ENCODE data around the gene ARL4D. TPM values are rescaled to one million over a fixed set of nuclear protein-coding genes. Genes with fewer than 3 reads are reported as not detected.
A peak's percentile ranks its signal among the peaks of the same experiment; 100 is the strongest.
"Not testable (repeated sequence)": the region's sequence is repeated elsewhere in the genome, so short reads cannot be mapped to it uniquely, and the experiment has no call there.

Gene ARL4D
- total RNA-seq, 1 donor from 2014 or later, result 17.2 TPM

DNA sequence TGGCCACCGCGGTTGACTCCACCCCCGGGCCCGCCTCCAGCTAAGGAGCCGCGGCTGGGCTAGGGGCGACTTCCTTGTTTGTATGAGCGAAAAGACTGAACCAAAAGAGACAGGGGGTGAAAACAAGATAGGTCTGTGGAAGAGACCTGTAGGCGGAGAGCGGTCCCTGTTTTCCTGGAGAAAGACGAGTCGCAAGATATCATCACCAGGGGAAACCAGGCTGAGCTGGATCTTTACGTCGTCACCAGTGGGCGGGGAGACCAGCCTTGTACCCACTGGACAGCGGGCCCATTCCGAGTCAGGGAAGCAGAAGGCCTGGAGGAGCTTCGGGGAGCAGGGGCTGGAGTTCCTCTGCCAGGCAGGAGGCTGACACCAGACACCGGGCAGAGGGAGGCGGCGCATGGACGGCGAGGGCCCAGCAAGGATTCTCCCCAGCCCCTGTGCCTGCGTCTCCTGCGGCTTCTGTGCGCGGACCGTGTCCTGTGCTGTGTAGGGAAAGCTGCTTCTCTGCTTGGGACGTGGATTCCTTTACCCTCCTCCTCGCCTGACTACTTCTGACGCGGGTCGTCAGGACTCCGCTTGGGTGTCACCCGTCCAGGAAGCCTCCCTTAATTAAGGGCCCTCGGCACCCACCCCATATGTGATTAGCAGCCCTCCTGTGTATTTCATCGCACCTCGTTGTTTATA is 10.3 kb upstream of the ARL4D start:
- Mint-ChIP-seq H3K27me3 (ENCODE audit: unreplicated experiment) (no peaks in the 10 kb centered on the region), H3K36me3 (ENCODE audit: unreplicated experiment) (no peaks in the 10 kb centered on the region), H3K27ac (ENCODE audit: unreplicated experiment) (peak overlapping the region; percentile 100), H3K9me3 (ENCODE audit: unreplicated experiment) (no peaks in the 10 kb centered on the region), H3K4me1 (ENCODE audit: unreplicated experiment) (peaks cover 11% of the 10 kb centered on the region), H3K4me3 (ENCODE audit: unreplicated experiment) (peak overlapping the region; percentile 84)
- TF ChIP-seq, protein P1, sequence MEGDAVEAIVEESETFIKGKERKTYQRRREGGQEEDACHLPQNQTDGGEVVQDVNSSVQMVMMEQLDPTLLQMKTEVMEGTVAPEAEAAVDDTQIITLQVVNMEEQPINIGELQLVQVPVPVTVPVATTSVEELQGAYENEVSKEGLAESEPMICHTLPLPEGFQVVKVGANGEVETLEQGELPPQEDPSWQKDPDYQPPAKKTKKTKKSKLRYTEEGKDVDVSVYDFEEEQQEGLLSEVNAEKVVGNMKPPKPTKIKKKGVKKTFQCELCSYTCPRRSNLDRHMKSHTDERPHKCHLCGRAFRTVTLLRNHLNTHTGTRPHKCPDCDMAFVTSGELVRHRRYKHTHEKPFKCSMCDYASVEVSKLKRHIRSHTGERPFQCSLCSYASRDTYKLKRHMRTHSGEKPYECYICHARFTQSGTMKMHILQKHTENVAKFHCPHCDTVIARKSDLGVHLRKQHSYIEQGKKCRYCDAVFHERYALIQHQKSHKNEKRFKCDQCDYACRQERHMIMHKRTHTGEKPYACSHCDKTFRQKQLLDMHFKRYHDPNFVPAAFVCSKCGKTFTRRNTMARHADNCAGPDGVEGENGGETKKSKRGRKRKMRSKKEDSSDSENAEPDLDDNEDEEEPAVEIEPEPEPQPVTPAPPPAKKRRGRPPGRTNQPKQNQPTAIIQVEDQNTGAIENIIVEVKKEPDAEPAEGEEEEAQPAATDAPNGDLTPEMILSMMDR (IDR thresholded peaks at IDR 0.05), result no peak
- DNase-seq (ENCODE audit: extremely low spot score, unreplicated experiment), result peak; percentile 97

DNA sequence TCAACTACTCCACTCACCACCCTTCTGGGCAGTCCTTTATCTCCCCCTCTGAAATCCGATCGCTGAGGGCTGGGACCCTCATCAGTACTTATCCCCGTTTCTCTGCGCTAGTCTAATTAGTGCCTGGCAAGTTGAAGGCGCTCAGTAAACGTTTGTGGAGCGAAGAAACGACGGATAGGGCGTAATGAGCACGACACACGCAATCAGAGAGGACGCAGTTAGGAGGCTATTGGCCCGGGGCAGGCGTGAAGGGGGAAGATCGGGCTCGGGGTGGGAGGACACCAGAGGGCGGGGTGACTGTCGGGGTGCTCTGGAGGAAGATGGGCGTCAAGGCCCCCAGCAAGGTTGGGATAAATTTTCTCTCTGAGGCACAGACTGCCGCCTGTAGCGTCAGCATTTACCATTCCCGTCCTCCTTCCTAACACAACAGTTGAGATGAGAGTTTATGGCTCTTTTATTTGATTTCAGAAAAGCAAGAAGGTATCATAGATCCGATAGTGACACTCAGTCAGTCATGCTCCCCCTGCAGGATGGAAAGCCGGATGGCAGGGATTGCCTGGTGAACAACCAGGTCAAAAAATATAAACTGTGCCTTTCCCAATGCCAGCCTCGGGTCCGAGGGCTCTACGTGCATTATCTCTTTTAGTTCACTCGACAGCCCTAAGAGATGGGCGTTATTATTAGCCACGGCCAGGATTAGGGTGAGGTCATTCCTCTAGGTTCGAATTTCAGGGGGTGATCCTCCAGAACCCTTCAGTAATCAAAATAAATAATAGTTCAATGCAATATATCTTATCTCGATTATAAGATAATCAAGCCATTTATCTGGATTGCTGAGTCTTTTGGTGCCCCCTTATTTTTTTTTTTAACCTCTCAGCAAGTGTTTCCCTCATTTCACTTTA is 9.5 kb upstream of the ARL4D start:
- H3K27me3 Mint-ChIP-seq (ENCODE audit: unreplicated experiment), result no peaks in the 10 kb centered on the region
- peaks cover 14% of the 10 kb centered on the region for H3K4me1 Mint-ChIP-seq (ENCODE audit: unreplicated experiment)
- H3K4me3 Mint-ChIP-seq (ENCODE audit: unreplicated experiment), result peak overlapping the region; percentile 84
- TF ChIP-seq, protein P1 (IDR thresholded peaks at IDR 0.05), result peak; percentile 94
- H3K27ac Mint-ChIP-seq (ENCODE audit: unreplicated experiment), result peak overlapping the region; percentile 100
- no peaks in the 10 kb centered on the region for H3K36me3 Mint-ChIP-seq (ENCODE audit: unreplicated experiment)
- no peaks in the 10 kb centered on the region for H3K9me3 Mint-ChIP-seq (ENCODE audit: unreplicated experiment)
- peak; percentile 90 for DNase-seq (ENCODE audit: extremely low spot score, unreplicated experiment)

DNA sequence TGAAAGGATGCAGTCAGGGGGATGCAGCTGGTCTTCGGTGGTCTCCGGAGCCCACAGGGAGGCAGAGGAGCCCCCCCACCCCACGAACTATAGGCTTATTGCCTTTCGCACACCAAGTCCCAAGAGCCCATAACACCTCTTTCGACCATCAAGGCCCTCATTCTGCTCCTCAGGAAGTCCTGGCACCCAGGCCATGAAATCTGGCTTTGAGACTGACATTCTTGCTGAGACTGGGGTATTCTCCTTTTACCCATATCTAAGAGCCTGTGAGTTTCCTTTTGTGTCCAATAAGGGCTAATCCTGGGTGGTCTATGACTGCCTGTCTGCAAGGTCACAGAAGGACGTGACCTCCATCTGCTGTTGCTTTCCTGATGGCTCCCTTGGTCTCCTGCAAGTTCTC is 6.4 kb upstream of the ARL4D start:
- no peaks in the 10 kb centered on the region for H3K27me3 Mint-ChIP-seq (ENCODE audit: unreplicated experiment)
- no peak for DNase-seq (ENCODE audit: extremely low spot score, unreplicated experiment)
- TF ChIP-seq, protein P1 (IDR thresholded peaks at IDR 0.05), result no peak
- no peak overlapping the region for H3K4me3 Mint-ChIP-seq (ENCODE audit: unreplicated experiment)
- no peak overlapping the region for H3K27ac Mint-ChIP-seq (ENCODE audit: unreplicated experiment)
- no peaks in the 10 kb centered on the region for H3K9me3 Mint-ChIP-seq (ENCODE audit: unreplicated experiment)
- H3K36me3 Mint-ChIP-seq (ENCODE audit: unreplicated experiment), result no peaks in the 10 kb centered on the region
- peaks cover 10% of the 10 kb centered on the region for H3K4me1 Mint-ChIP-seq (ENCODE audit: unreplicated experiment)

DNA sequence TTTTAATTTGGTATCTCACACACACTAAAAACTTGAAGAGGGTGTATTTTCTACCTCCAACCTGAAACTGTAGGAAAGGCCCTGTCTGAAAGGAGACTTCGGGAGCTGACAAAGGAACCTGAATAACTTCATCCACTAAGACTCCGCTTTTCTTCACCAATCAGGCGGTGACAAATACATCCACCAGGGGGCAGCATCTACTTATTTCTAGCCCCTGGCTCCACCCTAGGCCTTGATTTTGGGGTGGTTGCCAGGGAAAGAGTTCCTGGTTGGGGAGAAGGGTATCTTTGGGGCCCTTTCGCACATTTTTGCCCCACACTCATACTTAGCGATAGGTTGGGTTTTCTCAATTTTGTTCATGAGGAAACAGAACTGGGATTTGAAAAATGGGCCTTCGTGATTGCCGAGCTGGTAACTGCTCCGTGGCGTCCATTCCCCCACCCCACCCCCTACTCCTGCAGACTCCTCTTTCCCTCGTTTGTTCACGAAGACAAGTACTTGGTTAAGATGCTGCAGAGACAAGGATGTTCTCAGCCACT is 4.8 kb upstream of the ARL4D start:
- peak; percentile 95 for DNase-seq (ENCODE audit: extremely low spot score, unreplicated experiment)
- Mint-ChIP-seq H3K36me3 (ENCODE audit: unreplicated experiment) (no peaks in the 10 kb centered on the region), H3K9me3 (ENCODE audit: unreplicated experiment) (no peaks in the 10 kb centered on the region), H3K27me3 (ENCODE audit: unreplicated experiment) (no peaks in the 10 kb centered on the region), H3K27ac (ENCODE audit: unreplicated experiment) (peak overlapping the region; percentile 71), H3K4me3 (ENCODE audit: unreplicated experiment) (no peak overlapping the region), H3K4me1 (ENCODE audit: unreplicated experiment) (peaks cover 17% of the 10 kb centered on the region)
- TF ChIP-seq, protein P1 (IDR thresholded peaks at IDR 0.05), result peak; percentile 95

DNA sequence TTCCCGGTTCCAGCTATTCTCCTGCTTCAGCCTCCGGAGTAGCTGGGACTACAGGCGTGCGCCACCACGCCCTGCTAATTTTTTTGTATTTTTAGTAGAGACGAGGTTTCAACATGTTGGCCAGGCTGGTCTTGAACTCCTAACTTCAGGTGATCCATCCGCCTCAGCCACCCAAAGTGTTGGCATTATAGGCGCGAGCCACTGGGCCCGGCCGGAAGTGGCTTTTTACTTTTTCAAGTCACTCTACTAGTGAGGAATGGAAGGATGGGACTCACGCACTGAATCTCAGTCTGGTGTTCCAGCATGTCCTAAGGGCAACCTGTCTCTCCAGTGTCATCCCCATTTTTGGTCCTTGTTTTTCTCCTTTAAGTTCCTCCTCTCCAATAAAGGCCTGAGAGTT is 4.1 kb upstream of the ARL4D start:
- peak overlapping the region; percentile 56 for H3K27ac Mint-ChIP-seq (ENCODE audit: unreplicated experiment)
- H3K4me3 Mint-ChIP-seq (ENCODE audit: unreplicated experiment); H3K36me3 Mint-ChIP-seq (ENCODE audit: unreplicated experiment); H3K9me3 Mint-ChIP-seq (ENCODE audit: unreplicated experiment); DNase-seq (ENCODE audit: extremely low spot score, unreplicated experiment); H3K27me3 Mint-ChIP-seq (ENCODE audit: unreplicated experiment): not testable (repeated sequence)
- H3K4me1 Mint-ChIP-seq (ENCODE audit: unreplicated experiment), result peaks cover 17% of the 10 kb centered on the region
